HepG2 (cell line): ENCODE results near the gene DTYMK. TPM values are rescaled to one million over a fixed set of nuclear protein-coding genes. Genes with fewer than 3 reads are reported as not detected.

ENCODE experiments used
- CHCHD3 ChIP-seq: sonication (generic); formaldehyde crosslinking; IDR thresholded peaks from 2 replicates; pipeline ENCODE4 v1.8.0; 2022; ENCODE audit warnings: mild to moderate bottlenecking, missing genetic modification reagents, moderate library complexity
- DNMT1 ChIP-seq: sonication (generic); formaldehyde crosslinking; IDR thresholded peaks from 2 replicates; pipeline ENCODE4 v1.5.1; 2020; ENCODE audit warnings: mild to moderate bottlenecking, missing genetic modification reagents
- ESRRA ChIP-seq: sonication (generic); formaldehyde crosslinking; IDR thresholded peaks from 2 replicates; pipeline ENCODE4 v1.5.1; 2020; ENCODE audit warnings: mild to moderate bottlenecking, low read depth, missing genetic modification reagents
- FOSL2 ChIP-seq: sonication (generic); formaldehyde crosslinking; IDR thresholded peaks from 2 replicates; pipeline ENCODE4 v1.4.0; 2020; ENCODE audit warnings: missing genetic modification reagents
- GLI4 ChIP-seq: sonication (generic); formaldehyde crosslinking; IDR thresholded peaks from 2 replicates; pipeline ENCODE4 v1.5.1; 2020; ENCODE audit warnings: missing genetic modification reagents, mild to moderate bottlenecking, moderate library complexity, borderline replicate concordance
- HOXA3 ChIP-seq: sonication (generic); formaldehyde crosslinking; IDR thresholded peaks from 2 replicates; pipeline ENCODE4 v1.5.0; 2020; ENCODE audit warnings: missing genetic modification reagents
- KLF13 ChIP-seq: sonication (generic); formaldehyde crosslinking; IDR thresholded peaks from 2 replicates; pipeline ENCODE4 v1.4.0; 2020; ENCODE audit warnings: mild to moderate bottlenecking, missing genetic modification reagents
- NAIF1 ChIP-seq: sonication (generic); formaldehyde crosslinking; IDR thresholded peaks from 2 replicates; pipeline ENCODE4 v1.5.0; 2020; ENCODE audit warnings: mild to moderate bottlenecking, missing genetic modification reagents, borderline replicate concordance
- NONO ChIP-seq, 2 experiments: fragments of 450-650 bp in 1 of 2; sonication (generic) in 1 of 2; formaldehyde crosslinking in 1 of 2; IDR thresholded peaks in 1 of 2; conservative IDR thresholded peaks in 1 of 2; 2 replicates each; pipeline versions ENCODE4 v1.6.1 to v1.8.0; 2017 to 2022; ENCODE audit warnings: mild to moderate bottlenecking in 1 of 2, missing genetic modification reagents in 1 of 2, moderate library complexity in 1 of 2
- NPAS2 ChIP-seq: sonication (generic); formaldehyde crosslinking; IDR thresholded peaks from 2 replicates; pipeline ENCODE4 v1.8.0; 2022; ENCODE audit warnings: mild to moderate bottlenecking, missing genetic modification reagents, borderline replicate concordance
- NR2C2 ChIP-seq: sonication (generic); formaldehyde crosslinking; IDR thresholded peaks from 2 replicates; pipeline ENCODE4 v1.4.0; 2020; ENCODE audit warnings: missing genetic modification reagents, mild to moderate bottlenecking, moderate library complexity, borderline replicate concordance
- RXRB ChIP-seq: IDR thresholded peaks from 2 replicates; pipeline ENCODE4 v1.6.1; 2016; ENCODE audit warnings: borderline replicate concordance, missing genetic modification reagents, missing compliant biosample characterization
- SRSF9 ChIP-seq: fragments of 200-400 bp; formaldehyde crosslinking; IDR thresholded peaks from 2 replicates; pipeline ENCODE4 v1.6.1; 2018; ENCODE audit warnings: borderline replicate concordance, mild to moderate bottlenecking, low read depth, low read length; ENCODE audit not compliant: insufficient read depth, poor library complexity, severe bottlenecking
- ZBTB44 ChIP-seq: sonication (generic); formaldehyde crosslinking; IDR thresholded peaks from 2 replicates; pipeline ENCODE4 v1.4.0; 2020; ENCODE audit warnings: missing genetic modification reagents
- ZHX1 ChIP-seq: sonication (generic); formaldehyde crosslinking; IDR thresholded peaks from 2 replicates; pipeline ENCODE4 v1.8.1; 2022; ENCODE audit warnings: low read depth, mild to moderate bottlenecking, missing genetic modification reagents
- ZNF317 ChIP-seq: sonication (generic); formaldehyde crosslinking; IDR thresholded peaks from 2 replicates; pipeline ENCODE4 v1.5.0; 2020; ENCODE audit warnings: mild to moderate bottlenecking, missing genetic modification reagents
- ZNF546 ChIP-seq: sonication (generic); formaldehyde crosslinking; conservative IDR thresholded peaks from 2 replicates; pipeline ENCODE4 v1.8.1; 2023; ENCODE audit warnings: mild to moderate bottlenecking, missing genetic modification reagents
- ZNF557 ChIP-seq: sonication (generic); formaldehyde crosslinking; IDR thresholded peaks from 2 replicates; pipeline ENCODE4 v1.4.0; 2020; ENCODE audit warnings: missing genetic modification reagents
- ZNF660 ChIP-seq: sonication (generic); formaldehyde crosslinking; IDR thresholded peaks from 2 replicates; pipeline ENCODE4 v1.5.1; 2020; ENCODE audit warnings: mild to moderate bottlenecking, low read depth, missing genetic modification reagents, borderline replicate concordance
- ZNF790 ChIP-seq: sonication (generic); formaldehyde crosslinking; IDR thresholded peaks from 2 replicates; pipeline ENCODE4 v1.8.0; 2022; ENCODE audit warnings: missing genetic modification reagents, mild to moderate bottlenecking, borderline replicate concordance
- polyA plus RNA-seq, 8 experiments: library from polyadenylated mRNA; depleted of rRNA in 3 of 8; stranded (reverse) in 7 of 8; unstranded in 1 of 8; fragments of >200 nt; fragmentation: Illumina TruSeq in 4 of 8; extraction: Trizol in 4 of 8; gene quantifications; 2 replicates each; pipeline versions ENCODE4 v1.2.1 to v1.2.3, GENCODE V29; 2011 to 2016; ENCODE audit warnings: low read depth in 4 of 8, missing spikeins in 1 of 8, mixed read lengths in 1 of 8; ENCODE audit not compliant: insufficient read depth in 1 of 8
- total RNA-seq, 5 experiments: library from RNA; depleted of rRNA; stranded (reverse); fragments of >200 nt; fragmentation: Illumina TruSeq; extraction: Trizol; gene quantifications; 2 replicates each; pipeline ENCODE4 v1.2.3, GENCODE V29; 2016; ENCODE audit warnings: low read depth in 1 of 5
- TF ChIP-seq, protein P1 (sequence below): IDR thresholded peaks from 2 replicates; pipeline ENCODE4 v1.6.1; 2016; ENCODE audit warnings: missing genetic modification reagents, missing compliant biosample characterization

DTYMK gene
- total and polyA plus RNA-seq, 2 of the 13 experiments (the other 11 are each of a cell fraction or from before 2014, with no cell fraction given), result 57.5 to 134 TPM

DNA sequence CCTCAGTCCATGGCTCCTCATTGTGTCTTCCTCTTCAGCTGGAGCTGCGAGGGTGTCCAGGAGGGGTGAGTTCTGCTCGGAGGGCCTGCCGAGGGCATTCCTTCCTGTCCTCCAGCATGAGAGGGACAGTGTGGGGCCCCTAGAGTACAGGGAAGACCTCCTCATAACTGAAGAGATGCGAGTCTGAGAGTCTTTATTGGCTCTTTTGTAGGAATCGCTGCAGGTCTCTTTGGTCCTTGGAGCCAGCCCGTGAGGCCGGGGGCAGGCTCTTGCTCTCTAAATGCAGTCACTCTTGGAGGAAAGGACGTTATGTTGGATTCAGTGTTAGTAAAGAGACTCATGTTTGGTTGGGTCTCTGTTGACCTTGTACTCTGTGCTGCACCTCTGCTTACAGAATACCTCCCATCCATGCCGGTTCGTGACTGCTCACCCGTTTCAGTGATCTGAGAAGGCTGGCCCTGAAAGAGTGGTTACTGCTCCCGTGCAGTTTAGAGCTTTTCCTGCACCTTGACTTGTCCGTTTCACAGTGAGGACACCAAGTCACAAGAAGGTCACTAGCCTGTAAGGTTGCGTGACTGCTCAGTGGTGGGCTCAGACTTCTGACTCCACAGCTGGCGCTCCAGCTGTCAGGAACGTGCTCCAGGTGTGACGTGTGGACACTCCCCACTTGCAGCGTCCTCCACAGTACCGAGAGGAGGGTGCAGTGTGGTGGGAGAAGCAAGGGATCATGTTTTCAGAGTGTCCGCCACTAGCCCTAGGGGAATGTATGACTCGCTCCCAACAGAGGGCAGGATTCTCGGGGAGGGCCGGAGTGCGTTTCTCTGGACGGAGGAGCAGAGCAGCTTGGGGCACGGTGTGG lies 41.3 kb downstream of the DTYMK start (continued):
- TF ChIP-seq ZNF557 (CRISPR knock-in tag) (0 out of 2 replicates have a peak, but pooled peaks have one; percentile 58), GLI4 (peak; percentile 93), NONO (IDR thresholded peaks at IDR 0.05) (no peak), NONO (CRISPR knock-in tag; conservative IDR thresholded peaks at IDR 0.05) (peak; percentile 92), CHCHD3 (CRISPR knock-in tag) (no peak), KLF13 (no peak), NAIF1 (peak; percentile 85; the same call in 1 of the 2 replicates), ZNF317 (CRISPR knock-in tag) (0 out of 2 replicates have a peak, but pooled peaks have one; percentile 34), HOXA3 (CRISPR knock-in tag) (peak; percentile 83), ZBTB44 (no peak), RXRB (peak; percentile 64), ZNF546 (CRISPR knock-in tag) (no peak), ESRRA (CRISPR knock-in tag) (peak; percentile 92), SRSF9 (no peak), ZNF660 (CRISPR knock-in tag) (0 out of 2 replicates have a peak, but pooled peaks have one; percentile 37), NPAS2 (CRISPR knock-in tag) (no peak), NR2C2 (CRISPR knock-in tag) (no peak), FOSL2 (CRISPR knock-in tag) (peak; percentile 51), DNMT1 (0 out of 2 replicates have a peak, but pooled peaks have one; percentile 27), ZHX1 (peak; percentile 95; the same call in 1 of the 2 replicates), ZNF790 (CRISPR knock-in tag) (peak; percentile 95; the same call in 1 of the 2 replicates)
- TF ChIP-seq, protein P1, sequence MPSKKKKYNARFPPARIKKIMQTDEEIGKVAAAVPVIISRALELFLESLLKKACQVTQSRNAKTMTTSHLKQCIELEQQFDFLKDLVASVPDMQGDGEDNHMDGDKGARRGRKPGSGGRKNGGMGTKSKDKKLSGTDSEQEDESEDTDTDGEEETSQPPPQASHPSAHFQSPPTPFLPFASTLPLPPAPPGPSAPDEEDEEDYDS (CRISPR knock-in tag), result peak; percentile 73
